Neutrophil (primary cell): ENCODE results near the gene ADAP2.
"Not testable (repeated sequence)": the region's sequence is repeated elsewhere in the genome, so short reads cannot be mapped to it uniquely, and the experiment has no call there.

Source experiments
- H3K27ac ChIP-seq: fragments of 200-600 bp; sonication (generic); 2 replicates; pipeline ENCODE4 v1.5.1; 2016; ENCODE audit warnings: mild to moderate bottlenecking, moderate library complexity
- H3K27me3 ChIP-seq: fragments of 200-600 bp; sonication (generic); 2 replicates; pipeline ENCODE4 v1.6.0; 2016; ENCODE audit warnings: mild to moderate bottlenecking
- H3K36me3 ChIP-seq: fragments of 200-600 bp; sonication (generic); 2 replicates; pipeline ENCODE4 v1.5.1; 2017
- H3K4me1 ChIP-seq, 2 experiments: fragments of 200-600 bp in 1 of 2; sonication (generic) in 1 of 2; 1 replicate in 1 of 2; 2 replicates in 1 of 2; pipeline versions ENCODE4 v1.5.1 to v1.6.1; 2013 to 2016; ENCODE audit warnings: low read depth in 1 of 2, low read length in 1 of 2, mild to moderate bottlenecking in 1 of 2, moderate library complexity in 1 of 2; ENCODE audit not compliant: control insufficient read depth in 1 of 2, insufficient read depth in 1 of 2
- H3K4me3 ChIP-seq, 2 experiments: fragments of 200-600 bp in 1 of 2; sonication (generic) in 1 of 2; 1 replicate in 1 of 2; 2 replicates in 1 of 2; pipeline ENCODE4 v1.5.1; 2013 to 2016; ENCODE audit warnings: low read depth in 1 of 2, low read length in 1 of 2, mild to moderate bottlenecking in 1 of 2, moderate library complexity in 1 of 2
- H3K9me3 ChIP-seq: fragments of 200-600 bp; sonication (generic); 2 replicates; pipeline ENCODE4 v1.5.1; 2016
- CTCF ChIP-seq: fragments of 200-600 bp; sonication (generic); IDR thresholded peaks from 2 replicates; pipeline ENCODE4 v1.5.1; 2016; ENCODE audit warnings: antibody characterized with exemption

The ADAP2 gene

GRCh38 chr17:30969989-30970830, 48.5 kb downstream of the ADAP2 start:
- peak overlapping the region; percentile 71 to 72 for H3K4me3 ChIP-seq
- peak overlapping the region; percentile 93 for H3K27ac ChIP-seq
- peaks cover 44 to 53% of the 10 kb centered on the region in 2 experiments for H3K4me1 ChIP-seq

GRCh38 chr17:30970831-30971567, 49.3 kb downstream of the ADAP2 start, which contains the start of gene RNF135:
RNF135 (plus strand) TSS chr17:30971039; CDS start chr17:30971074, 35 bp downstream.
- Histone ChIP-seq H3K9me3 (no peaks in the 10 kb centered on the region), H3K27ac (peak within 1 kb of the TSS; percentile 93), H3K36me3 (no peaks in the 10 kb centered on the region), H3K4me1 (peaks cover 44 to 53% of the 10 kb centered on the region in 2 experiments), H3K4me3 (peak within 1 kb of the TSS; percentile 71 to 72), H3K27me3 (no peaks in the 10 kb centered on the region)
- peak; percentile 63 for TF ChIP-seq CTCF

More at GRCh38 chr17:30969989-30970830, 48.5 kb downstream of the ADAP2 start:
- H3K9me3 ChIP-seq: no peaks in the 10 kb centered on the region
- H3K27me3 ChIP-seq: no peaks in the 10 kb centered on the region
- no peak for TF ChIP-seq CTCF
- H3K36me3 ChIP-seq: no peaks in the 10 kb centered on the region

- H3K36me3 ChIP-seq: no peaks in the 10 kb centered on the region
- no peak overlapping the region for H3K4me3 ChIP-seq
- no peaks in the 10 kb centered on the region for H3K9me3 ChIP-seq
- H3K4me1 ChIP-seq: peaks cover 21 to 27% of the 10 kb centered on the region in 2 experiments
- peak overlapping the region; percentile 35 for H3K27ac ChIP-seq
- TF ChIP-seq CTCF: no peak
- H3K27me3 ChIP-seq: no peaks in the 10 kb centered on the region
These were observed 53.5 kb downstream of the ADAP2 start for GRCh38 chr17:30975042-30975820.

GRCh38 chr17:30979919-30980318, 58.2 kb downstream of the ADAP2 start:
- H3K4me1 ChIP-seq, H3K9me3 ChIP-seq, H3K4me3 ChIP-seq, H3K27ac ChIP-seq, H3K27me3 ChIP-seq, H3K36me3 ChIP-seq: not testable (repeated sequence)

- H3K9me3 ChIP-seq: no peaks in the 10 kb centered on the region
- peaks cover 24% of the 10 kb centered on the region for H3K36me3 ChIP-seq
- H3K27me3 ChIP-seq: no peaks in the 10 kb centered on the region
- TF ChIP-seq CTCF: no peak
- no peak overlapping the region for H3K4me3 ChIP-seq
- no peaks in the 10 kb centered on the region for H3K4me1 ChIP-seq
- H3K27ac ChIP-seq: no peak overlapping the region
These were observed 60.1 kb downstream of the ADAP2 start for GRCh38 chr17:30981531-30982519.
